DMS 273 treated with DMSO at 0.1 percent for 48 hours (cell line): ENCODE results near the gene FOXP1.

Experiments
- DNase-seq: peaks from one replicate; lab custom pipeline; 2025; lab: John Stamatoyannopoulos, UW

FOXP1 gene

GRCh38 chr3:70970171-70970570 lies 613.4 kb downstream of the FOXP1 start:
- DNase-seq, result no peak

- no peak for DNase-seq
Observed at GRCh38 chr3:70963431-70964275, 619.9 kb downstream of the FOXP1 start.

- no peak for DNase-seq
Observed at GRCh38 chr3:70959506-70960291, 623.8 kb downstream of the FOXP1 start.

GRCh38 chr3:70952033-70952747 lies 631.3 kb downstream of the FOXP1 start:
- no peak for DNase-seq

- no peak for DNase-seq
Observed at GRCh38 chr3:70951316-70951715, 632.2 kb downstream of the FOXP1 start.

GRCh38 chr3:70947579-70947978 lies 635.9 kb downstream of the FOXP1 start:
- no peak for DNase-seq

- DNase-seq, result no peak
Observed at GRCh38 chr3:70943886-70944285, 639.6 kb downstream of the FOXP1 start.

GRCh38 chr3:70933105-70933810 lies 650.3 kb downstream of the FOXP1 start:
- DNase-seq, result no peak

- no peak for DNase-seq
Observed at GRCh38 chr3:70930066-70930465, 653.5 kb downstream of the FOXP1 start.

GRCh38 chr3:70927239-70927638 lies 656.3 kb downstream of the FOXP1 start:
- DNase-seq, result no peak

GRCh38 chr3:70926835-70927234 lies 656.7 kb downstream of the FOXP1 start:
- no peak for DNase-seq

GRCh38 chr3:70919661-70920060 lies 663.9 kb downstream of the FOXP1 start:
- no peak for DNase-seq

- no peak for DNase-seq
Observed at GRCh38 chr3:70919091-70919490, 664.4 kb downstream of the FOXP1 start.

GRCh38 chr3:70916375-70917055 lies 667.0 kb downstream of the FOXP1 start:
- DNase-seq, result no peak

- no peak for DNase-seq
Observed at GRCh38 chr3:70914862-70915261, 668.7 kb downstream of the FOXP1 start.

- no peak for DNase-seq
Observed at GRCh38 chr3:70911719-70912118, 671.8 kb downstream of the FOXP1 start.

GRCh38 chr3:70905491-70905890 lies 678.0 kb downstream of the FOXP1 start:
- DNase-seq, result no peak
